GM18520 (cell line): ENCODE measurements around the gene TCEA3.

Experiments used
- ATAC-seq: cut with Tn5 transposase; IDR thresholded peaks from one replicate; pipeline ENCODE4 v1.9.1; 2021; ENCODE audit not compliant: unreplicated experiment

Gene TCEA3

DNA sequence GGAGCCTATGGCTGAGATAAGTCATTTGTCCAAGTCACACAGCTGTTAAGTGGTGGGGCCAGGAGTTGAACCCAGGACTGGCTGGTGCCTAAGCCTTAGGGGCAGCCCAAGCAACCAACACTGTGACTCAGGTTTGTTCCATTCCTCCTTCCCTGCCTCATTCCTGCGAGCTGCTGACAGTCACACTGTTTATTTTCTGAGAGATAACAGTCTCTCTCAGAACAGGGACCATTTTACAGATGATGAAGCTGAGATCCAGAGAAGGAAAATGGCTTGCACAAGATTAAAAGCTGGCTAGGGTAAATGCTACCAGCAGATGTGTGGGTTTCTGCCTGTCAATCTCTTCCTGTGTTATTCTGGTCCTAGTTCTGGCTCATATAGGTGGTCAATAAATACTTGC lies 24.3 kb upstream of the TCEA3 start:
- no peak for ATAC-seq

DNA sequence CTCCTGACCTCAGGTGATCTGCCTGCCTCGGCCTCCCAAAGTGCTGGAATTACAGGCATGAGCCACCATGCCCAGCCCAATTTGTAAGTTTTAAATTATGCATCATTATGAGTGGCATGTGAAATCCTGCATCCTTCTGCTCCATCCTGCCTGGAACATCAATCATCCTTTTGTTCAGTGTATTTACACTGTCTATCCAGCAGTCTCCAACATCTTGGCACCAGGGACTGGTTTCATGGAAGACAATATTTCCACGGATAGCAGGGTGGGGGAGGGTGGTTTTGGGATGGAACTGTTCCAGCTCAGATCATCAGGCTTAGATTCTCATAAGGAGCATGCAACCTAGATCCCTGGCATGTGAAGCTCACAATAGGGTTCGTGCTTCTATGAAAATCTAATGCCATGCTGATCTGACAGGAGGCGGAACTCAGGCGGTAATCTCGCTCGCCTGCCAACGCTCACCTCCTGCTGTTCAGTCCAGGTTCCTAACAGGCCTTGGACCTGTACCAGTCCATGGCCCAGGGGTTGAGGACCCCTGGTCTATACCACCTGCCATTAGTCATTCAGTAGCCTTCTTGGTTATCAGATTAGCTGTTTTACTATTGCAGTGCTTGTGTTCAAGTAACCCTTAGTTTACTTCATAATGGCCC lies 22.2 kb upstream of the TCEA3 start:
- no peak for ATAC-seq

DNA sequence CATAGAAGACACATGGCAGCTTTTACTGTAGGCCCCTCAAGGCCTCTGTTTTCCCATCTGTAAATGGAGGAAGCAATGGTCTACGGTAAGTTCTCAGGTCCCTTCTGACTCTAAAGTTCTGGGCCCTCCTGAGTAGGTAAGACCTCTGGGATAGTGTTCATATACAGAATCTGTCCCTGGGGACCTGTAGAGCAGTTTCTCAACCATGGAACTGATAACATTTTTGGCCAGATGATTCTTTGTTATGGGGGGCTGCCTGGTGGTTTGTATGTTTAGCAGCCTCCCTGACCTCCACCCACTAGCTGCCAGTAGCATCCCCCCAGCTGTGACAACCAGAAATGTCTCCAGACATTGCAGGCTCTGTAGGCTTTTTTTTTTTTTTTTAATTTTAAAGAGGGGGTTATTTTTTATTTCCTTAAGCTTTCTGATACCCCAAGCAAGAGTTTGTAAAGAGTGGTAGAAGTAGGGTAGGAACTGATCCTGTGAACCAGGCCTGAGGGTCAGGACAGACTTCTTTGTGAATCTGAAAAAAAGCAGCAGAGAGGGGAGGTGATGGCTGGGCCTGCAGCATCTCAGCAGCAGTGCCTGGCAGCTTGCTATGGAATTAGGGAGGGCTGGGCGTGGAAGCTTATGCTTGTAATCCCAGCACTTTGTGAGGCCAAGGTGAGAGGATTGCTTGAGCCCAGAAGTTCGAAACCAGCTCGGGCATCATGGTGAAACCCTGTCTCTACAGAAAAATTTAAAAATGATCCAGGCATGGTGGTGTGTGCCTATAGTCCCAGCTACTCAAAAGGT lies 20.2 kb upstream of the TCEA3 start:
- no peak for ATAC-seq

DNA sequence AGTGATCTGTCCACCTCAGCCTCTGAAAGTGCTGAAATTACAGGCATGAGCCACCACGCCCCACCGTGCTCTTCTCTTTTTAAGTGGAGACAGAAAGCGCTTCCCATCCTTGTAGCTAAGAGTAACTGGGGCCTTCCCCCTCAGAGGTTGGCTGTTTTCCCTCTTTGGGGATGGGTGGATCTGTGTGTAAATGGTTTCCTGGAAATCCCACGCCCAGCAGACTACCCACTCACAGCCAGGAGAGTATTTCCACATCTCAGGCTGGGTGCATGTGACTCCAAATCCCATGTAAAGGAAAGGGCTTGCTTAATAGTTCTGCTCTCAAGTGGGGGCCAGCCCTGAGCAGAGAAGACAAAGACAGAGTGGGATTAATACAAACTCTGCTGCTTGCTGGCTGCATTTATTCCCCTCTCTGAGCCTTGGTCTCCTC lies 19.6 kb upstream of the TCEA3 start:
- ATAC-seq: no peak

DNA sequence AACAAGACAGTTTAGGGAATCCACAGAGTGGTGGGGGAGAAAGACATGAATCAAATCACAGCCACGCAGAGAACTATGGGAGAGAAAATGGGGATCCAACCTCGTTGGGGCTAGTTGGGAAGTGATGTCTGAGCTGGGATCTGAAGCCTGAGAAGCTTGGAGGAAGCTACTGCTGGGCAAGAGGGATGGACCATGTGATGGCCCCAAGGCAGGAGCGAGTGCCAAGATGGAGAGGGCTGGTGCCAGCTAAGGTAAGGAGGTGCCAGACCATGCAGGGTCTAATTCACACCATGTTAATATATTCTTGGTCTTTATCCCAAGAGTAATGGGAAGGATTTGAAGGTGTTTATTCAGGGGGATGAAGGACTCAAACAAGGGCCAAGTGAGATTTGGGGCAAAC lies 18.2 kb upstream of the TCEA3 start:
- ATAC-seq: no peak

DNA sequence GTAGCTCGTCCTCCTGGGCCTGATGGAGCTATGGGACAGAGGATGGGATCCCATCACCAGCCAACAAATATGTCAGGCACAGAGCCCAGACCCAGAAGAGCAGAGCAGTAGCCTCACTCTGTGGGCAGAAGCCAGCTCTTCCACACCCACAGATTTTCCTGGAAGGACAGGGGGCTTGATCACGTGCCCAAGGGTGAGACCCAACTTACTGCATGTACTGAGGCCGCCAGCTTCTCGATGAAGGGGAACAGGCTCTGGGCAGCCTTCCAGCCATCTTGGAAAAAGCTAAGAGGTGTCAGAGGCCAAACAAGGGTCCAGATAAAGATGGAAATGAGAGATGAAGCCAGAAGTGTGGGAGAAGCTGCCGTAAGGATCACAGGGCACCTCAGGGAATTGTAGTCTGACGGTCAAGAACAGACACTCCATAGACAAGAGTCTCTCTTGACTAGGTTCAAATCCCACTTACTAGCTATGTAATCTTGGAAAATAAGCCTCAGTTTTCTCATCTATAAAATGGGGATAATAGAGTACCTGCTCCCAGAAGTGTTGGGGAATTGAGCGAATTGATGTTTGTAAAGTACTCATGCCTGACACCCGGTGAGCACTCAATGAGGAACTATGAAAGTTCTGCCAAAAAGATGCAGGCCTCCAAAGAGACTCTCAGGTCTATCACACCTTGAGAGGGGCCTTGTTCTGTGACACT lies 17.0 kb upstream of the TCEA3 start:
- no peak for ATAC-seq

DNA sequence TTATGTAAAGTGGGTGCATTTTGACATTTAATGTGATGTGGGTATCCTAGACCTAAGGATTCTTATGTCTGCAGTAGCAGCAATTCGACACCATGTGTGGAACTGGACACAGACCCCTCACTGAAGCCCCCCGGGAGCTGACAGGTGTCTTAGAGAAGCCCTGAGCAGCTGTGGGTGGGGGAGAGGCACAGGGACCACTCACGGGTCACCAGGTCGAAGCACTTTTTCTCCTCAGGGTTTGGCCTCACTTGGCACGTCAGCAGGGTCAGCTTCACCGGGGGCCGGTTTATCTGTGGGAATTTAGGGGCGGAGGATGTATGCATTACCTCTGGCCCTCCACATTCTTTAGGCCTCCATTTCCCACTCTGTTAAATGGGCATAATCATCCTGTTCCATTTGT lies 14.0 kb upstream of the TCEA3 start:
- ATAC-seq: no peak

DNA sequence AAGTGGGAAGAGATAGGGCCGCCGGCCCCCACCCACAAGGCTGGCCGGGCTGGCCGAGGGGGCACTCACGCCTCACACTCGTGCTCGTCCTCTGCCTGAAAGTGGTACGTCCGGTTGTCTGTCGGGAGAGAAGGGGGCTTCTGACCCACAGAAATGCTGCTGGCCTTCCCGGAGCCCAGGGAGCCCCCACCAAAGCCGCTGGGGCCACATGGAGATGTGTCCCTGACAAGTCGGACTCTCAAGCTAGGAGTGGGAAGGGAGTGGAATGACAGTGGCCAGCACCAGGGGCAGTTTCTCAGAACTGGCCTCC lies 12.8 kb upstream of the TCEA3 start:
- no peak for ATAC-seq

DNA sequence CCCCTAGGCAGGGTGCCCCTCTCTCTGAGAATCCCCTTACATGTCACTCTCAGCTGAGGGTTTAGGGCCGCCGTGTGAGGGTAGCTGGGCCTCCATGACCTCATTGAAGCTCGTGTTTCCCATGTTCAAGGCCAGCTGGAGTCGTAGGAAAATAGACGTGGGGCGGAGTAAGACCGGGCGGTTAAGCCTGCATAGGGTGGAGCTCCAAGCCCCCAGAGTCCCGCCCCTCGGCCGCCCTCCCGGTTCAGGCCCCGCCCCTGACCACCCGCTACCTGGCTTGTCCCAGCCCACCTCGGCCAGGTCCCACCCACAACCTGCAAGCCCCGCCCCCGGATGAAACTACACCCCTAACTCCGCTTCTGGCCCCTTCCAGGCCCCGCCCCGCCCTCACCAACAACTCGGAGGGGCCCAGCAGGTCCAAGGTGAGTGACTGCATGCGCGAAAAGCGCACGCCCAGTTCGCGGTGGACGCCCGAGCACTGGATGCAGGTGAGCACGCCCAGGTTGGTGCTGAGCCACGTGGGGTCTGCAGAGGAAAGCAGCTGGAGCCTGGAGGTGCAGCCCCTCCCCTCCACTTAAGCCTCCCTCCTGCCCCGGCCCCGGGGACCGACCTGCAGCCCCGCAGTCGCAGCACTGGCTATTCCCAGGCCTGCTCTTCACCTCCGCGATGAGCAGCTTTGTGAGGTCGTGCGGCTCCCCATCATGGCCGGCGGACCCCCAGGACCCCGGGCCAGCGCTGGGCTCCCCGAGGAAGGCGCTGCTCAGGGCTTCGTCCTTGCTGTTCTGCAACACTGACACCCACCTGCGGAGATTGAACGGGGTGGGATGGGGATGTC lies 12.2 kb upstream of the TCEA3 start:
- ATAC-seq: no peak

DNA sequence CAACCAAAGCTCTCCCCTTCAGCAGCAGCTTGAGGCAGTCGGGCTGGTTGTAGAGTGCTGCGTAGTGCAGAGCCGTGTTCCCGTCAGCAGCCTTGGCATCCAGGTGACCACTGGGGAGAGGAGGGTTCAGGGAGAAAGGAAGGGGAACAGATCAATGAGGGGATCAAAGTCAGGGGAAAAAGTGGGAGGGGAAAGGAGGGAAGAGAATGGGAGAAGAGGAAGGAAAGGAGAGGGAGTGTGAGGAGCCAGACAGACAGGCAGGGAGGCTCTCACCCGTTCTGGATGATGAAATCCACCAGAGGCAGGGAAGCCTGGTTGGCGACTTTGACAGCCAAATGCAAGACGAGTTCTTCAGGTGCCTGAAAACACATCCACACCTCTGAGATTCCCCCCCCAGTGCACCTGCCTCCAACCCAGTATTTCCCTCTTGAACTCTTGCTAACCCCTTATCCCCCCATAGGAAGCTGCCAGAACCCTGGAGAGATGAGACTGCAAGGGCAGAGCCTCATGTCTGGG lies 9.8 kb upstream of the TCEA3 start:
- ATAC-seq: no peak

DNA sequence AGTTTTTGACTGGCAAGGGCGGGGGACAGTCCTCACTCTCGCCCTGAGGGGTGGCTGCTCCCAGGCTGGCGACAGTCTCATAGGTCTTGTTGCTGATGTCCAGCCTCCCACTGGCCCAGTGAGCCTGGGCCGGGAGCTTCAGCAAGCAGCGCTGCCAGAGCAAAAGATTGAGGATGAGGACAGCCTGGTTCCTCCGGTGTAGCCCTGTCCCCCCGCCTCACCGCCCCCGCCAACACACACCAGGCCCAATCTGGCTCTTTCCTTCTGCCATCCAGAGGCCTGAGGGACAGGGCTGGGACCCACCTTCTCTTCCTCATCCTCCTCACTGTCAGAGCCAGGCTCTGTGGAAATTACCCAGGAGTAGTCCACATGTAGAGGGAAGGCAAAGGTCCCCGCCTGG lies 8.6 kb upstream of the TCEA3 start:
- no peak for ATAC-seq

DNA sequence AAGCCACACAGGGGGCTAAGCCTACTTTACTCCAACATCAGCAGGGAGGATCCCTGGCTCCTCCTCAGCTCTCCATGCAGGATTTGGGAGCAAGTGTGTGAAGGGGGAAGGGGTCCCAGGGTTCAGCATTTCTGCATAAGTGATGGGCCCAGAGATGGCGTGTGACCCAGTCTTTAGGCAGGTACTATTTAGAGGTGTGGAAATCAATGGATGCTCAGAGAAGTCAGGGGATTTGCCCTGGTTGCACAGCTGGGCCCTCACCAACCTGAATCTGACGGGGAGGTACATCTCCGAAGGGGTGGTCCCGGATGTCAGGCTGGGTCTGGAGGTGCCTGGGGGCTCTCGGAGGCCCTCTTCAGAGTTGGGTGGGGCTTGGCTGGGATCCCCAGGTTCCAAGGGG lies 6.9 kb upstream of the TCEA3 start:
- no peak for ATAC-seq

DNA sequence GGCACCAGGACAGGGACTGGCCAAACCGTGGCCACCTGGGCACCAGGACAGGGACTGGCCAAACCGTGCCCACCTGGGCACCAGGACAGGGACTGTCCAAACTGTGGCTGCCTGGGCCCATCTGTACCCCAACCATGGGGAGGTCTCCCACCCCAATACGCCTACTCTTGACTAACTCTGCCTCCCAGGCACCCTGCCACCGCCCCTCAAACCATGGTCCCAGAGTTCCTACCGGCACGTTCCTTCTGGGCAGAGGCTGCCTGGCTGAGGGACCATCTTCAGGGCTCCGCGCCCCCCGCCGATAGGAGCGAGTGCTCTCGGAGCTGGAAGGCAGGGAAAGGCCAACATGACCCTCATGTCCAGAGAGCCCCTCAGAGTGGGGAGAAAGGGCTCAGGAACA lies 6.3 kb upstream of the TCEA3 start:
- ATAC-seq: no peak

DNA sequence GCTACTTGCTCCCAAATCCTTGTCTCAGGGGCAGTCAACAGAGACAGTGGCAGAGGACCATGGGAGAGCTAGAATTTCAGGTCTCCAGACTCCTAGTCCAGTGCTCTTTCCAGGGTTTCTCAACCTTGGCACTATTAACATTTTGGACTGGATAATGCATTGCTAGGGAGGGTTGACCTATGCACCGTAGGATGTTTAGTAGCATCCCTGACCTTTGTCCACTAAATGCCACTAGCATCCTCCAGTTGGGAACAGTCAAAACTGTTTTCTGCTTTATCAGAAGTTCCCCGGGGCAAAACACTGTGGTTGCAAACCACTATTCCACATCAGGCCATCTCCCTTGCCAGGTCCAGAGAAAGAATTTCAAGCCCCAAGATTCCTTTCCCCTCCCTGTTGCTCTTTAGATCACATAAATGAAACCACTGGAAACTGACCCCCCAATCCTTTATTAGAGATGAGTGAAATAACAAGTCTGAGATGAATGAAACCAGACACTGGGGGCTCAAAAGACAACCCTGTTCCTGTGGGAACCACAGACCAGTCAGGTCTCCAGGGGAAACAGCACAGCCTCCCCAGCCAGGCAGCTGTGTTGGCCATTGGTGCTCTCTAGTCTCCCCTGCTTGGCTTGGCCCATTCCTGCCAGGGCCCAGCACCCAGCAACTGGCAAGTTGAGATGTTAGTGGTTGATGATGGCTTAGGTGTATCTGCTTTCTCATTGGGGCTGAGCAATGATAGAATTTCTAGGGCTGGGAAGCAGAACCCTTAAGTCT lies 3.8 kb upstream of the TCEA3 start:
- ATAC-seq: no peak

DNA sequence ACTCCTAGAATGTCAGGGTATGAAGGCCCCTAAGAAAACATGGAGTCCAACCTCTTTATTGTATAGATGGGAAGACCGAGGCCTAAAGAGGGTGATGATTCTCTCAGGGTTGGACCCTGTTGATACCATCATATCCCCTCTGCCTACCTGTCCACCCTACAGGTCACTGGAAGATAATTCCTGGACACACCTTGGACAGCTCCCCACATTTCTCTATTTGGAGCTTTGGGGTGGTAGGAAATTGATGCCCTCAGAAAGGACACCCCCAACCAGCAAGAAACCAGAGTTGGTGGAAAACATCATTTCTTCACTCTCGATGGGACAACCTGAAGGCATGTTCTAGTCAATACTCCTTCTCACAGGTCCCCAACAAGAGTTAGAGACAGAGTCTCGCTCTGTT lies 3.0 kb upstream of the TCEA3 start:
- no peak for ATAC-seq

DNA sequence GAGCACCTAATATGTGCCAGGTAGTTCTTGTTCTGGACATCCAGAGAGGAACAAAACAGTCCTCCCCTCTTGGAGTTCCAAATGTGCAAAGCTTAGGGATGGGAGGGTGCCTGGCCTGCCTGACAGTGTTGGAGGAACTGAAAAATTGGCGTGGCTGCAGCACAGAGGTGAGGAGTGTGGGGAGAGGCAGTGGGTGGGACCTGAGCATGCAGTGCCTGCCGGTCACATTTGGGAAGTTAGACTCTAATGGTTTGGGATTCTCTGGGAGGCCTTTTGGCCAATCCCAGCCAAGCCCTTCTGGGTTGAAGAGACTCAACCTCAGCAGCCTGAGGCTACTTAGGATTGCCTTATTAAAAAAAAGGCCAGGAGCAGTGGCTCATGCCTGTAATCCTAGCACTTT lies 2.3 kb upstream of the TCEA3 start:
- no peak for ATAC-seq

DNA sequence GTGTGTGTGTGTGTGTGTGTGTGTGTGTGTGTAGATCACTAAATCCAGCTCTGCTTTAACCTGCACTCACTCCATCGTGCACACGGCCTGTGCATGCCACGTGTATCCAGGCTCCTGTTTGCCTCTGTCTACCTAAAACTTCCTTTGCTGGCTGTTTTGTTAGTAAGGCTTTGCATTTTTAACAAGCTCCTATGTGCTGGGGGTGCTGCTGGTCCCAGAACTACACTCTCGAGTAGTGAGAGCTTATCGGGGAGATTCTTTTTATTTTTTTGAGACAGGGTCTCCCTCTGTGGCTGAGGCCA lies 596 bp upstream of the TCEA3 start:
- no peak for ATAC-seq

DNA sequence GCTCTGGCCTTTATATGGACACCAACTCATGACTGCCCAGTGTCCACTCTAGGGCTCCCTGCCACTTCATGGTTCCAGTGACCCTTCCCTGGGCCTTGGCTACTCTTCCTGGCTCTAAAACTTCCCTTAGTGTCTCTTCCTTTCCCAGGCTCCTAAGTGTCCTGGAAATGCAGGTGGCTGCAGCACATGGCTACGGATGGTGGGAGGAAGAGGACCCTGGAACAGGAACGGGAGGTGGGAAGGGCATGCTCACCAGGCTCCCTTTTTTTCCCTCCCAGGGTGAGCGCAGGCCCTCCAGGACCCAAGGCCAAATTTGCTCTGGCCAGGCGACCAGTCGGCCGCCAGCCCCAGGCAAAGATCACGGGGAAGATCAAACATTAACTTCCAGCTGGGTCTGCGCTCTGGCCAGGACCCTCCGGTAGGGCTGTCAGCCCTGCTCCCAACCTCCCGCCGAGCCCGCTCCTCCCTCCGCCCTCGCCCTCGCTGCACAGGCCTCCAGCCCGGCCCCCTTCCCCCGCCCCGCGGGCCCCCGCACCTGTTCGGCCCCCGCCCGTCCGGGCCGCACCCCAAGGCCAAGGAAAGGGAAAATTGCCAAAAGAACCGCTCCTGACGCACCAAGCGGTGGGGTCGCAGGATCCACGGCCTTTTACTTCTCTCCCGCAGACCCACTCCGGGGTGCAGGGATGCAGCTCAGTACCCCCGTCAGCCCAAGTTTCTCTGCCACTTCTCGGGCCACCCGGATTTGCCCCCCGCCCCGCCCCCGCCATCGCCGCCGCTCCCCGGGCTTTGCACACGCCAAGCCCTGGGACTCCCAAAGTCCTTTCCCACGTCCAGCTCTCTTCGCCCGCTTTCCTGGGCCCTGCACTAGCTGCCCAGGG lies 894 bp downstream of the TCEA3 start:
- ATAC-seq: no peak

DNA sequence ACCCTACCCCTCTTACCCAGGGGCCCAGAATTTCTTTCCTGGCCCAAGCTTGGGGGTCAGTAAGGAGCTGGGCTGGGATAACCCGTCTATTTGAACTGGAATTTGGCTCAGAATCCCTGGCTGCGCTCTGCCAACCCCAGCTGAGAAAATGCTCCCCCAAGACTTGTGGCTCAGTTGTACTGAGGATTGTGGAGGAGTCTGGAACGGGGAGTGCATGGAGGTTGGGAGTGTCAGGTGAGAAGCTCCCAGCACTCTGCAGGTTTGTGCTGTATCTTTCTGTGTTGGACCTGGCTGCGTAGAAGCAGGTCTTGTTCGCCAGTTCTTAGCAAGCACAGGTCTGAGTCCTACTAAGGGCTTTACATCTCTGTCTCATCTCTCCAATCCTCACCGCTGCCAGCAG lies 1.6 kb downstream of the TCEA3 start:
- ATAC-seq: no peak
